ENCODE measurements around the gene FOXL2.

The FOXL2 gene

GRCh38 chr3:138946663-138947494 lies at the start of gene FOXL2, which contains the start of gene FOXL2NB:
Gene FOXL2, minus strand, starts transcription at chr3:138947137. Its CDS starts 415 bp downstream, at chr3:138946722.
Gene FOXL2NB, plus strand, starts transcription at chr3:138947217. Its CDS starts 148 bp downstream, at chr3:138947365.
- DNase-seq, result no peak

GRCh38 chr3:138995706-138996105 lies 48.8 kb upstream of the FOXL2 start:
- DNase-seq, result no peak

- no peak for DNase-seq
These were observed 40.2 kb upstream of the FOXL2 start for GRCh38 chr3:138987181-138987580.

- no peak for DNase-seq
These were observed 39.0 kb upstream of the FOXL2 start for GRCh38 chr3:138985932-138986331.

DNA sequence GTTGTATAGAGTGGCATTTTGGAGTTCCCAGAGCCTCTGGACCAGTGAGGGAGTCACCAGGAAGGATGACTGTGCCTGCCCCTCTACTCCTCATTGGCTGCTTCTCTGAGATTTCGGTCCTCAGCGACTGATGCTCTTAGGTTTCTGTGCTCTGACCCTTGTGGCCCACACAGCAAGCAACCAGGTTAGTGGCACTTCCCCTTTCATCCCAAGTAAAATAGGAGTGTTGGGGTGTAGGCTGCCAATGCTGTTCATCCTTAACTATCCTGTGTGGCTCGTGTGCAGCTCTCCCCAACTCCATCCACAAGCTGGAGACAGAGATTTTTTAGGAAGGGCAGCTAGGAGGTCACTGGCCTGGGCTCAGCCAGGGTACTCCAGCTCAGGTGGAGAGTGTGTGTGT lies 37.9 kb upstream of the FOXL2 start:
- DNase-seq, result no peak

DNA sequence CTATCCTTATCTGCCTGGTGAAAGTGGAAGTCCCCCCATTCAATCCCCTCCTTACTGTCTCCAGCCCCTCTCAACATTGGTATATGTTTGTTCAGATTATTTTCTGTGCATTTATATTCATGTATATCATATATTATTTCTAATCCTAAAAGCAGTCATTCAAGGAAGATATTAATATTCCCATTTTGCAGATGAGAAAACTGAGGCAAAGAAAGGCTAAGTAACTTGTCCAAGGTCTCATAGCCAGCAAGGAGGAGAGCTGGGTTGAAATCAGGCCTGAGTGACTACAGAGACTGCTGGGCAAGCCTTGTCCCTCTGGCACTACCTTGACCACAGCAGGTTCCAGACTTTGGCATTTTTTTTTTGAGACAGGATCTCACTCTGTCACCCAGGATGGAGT lies 29.1 kb upstream of the FOXL2 start:
- DNase-seq, result no peak

DNA sequence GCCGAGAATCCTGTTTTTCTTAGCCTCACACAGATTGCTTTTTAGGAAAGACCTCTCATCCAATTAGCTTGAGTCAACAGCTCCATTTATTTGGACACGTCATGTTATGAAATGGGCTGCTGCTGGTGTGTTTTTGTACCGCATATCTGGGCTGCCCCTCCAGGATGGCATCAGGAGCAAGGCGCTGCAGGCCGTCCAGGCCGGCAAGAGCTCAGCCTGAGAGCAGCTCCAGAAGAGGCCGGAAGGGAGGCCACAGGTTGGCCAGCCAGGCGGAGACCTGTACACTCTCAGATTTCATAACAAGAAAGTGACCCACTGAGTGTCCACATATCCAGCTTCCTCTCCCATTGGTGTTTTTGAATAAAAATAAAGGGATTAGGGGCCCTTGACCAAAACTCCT lies 28.4 kb upstream of the FOXL2 start:
- no peak for DNase-seq

DNA sequence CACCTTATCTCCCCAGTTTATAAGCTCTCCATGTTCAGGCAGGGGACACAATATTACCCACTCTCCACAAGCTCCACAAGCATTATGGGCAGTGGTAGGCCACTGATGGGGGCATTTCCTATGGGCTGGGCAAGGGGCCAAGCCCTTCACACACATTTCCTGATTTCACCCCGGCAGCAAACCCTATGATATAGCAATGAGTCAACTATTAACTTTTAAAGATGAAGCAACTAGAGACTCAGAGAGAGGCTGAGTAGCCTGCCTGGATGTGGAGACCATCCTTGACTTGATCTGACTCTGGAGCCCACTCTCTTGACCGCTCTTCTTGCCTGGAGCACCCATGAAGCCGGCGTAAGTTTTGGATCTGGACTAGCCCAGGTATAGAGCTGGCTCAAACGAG lies 27.5 kb upstream of the FOXL2 start:
- DNase-seq, result no peak

GRCh38 chr3:138972941-138973340 lies 26.0 kb upstream of the FOXL2 start:
- DNase-seq, result no peak

DNA sequence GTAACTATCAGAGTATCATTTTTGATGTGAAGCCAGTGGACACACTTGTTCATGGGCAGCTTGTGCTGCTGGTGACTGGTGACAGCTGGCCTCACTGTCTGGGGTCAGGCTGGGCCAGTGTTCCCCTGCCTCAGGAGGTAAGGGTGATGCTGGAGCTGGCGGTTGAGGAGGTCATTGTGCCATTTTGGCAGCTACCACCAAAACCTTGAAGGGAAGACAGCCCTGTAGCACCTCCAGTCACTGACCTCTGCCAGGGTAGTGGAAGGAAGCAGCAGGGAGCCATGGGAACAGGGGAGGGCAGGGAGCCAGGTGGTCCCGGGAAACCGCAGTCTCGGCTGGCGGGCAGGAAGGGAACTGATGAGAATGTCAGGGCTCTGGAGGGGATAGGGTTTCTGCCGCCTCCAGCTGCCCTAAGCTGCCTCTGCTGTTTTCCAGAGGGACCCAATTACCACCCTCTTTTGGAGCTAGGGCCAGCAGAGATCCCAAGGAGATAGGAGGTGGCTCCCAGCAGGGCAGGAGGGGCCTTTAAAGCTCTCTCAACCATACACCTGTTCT lies 24.9 kb upstream of the FOXL2 start:
- DNase-seq, result no peak

DNA sequence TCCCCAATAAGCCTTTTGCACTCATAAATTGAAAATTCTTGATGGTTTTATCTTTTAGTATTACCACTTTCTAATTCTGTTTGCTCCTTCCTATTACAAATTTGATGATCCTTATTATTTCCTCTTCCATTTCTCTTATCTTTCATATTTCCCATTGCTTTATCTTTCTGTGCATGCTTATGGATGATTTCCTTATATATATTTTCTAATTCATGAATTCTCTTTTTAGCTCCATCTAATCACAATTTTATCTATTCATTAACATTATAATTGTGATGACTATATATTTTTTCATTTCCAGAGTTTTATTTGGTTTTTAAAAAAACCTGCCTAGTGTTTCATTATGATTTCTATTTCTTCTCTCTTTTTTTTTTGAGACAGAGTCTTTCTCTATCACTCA lies 18.0 kb upstream of the FOXL2 start:
- no peak for DNase-seq

- DNase-seq, result no peak
These were observed 17.3 kb upstream of the FOXL2 start for GRCh38 chr3:138964264-138964663.

DNA sequence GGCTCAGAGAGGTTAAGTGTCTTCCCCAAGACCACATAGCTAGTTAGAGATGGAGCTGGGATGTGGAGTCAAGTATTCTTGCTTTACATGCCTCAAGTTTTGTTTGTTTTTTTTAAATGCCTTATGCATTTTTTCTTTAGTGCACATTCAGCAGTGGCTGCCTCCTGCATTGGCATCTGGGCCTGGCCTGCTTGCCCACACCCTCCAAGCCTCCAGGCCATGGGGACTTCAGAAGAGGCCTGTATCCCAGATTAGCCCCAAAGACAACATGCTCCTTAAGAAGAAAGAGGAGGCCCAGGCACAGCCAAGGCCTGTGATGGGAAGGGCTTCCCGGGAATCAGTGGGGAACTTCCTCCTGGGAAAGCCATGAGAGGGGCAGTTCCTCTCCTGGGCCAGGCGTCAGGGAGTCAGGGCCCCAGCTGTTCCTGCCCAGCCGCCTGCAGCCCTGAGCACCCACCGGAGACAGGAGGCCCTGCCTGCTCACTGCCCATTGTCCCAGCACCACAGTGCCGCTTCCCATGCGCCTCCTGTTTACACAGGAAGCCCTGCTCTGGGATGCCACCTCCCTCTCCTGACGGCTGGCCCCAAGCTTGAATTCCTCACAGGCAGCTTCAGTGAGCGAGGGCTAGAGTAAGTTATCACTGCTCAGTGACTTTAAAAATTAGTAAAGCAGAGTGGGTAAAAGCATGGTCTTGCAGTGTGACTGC lies 16.1 kb upstream of the FOXL2 start:
- DNase-seq, result no peak

GRCh38 chr3:138960417-138960852 lies 13.5 kb upstream of the FOXL2 start:
- no peak for DNase-seq

GRCh38 chr3:138950701-138951100 lies 3.8 kb upstream of the FOXL2 start:
- no peak for DNase-seq

DNA sequence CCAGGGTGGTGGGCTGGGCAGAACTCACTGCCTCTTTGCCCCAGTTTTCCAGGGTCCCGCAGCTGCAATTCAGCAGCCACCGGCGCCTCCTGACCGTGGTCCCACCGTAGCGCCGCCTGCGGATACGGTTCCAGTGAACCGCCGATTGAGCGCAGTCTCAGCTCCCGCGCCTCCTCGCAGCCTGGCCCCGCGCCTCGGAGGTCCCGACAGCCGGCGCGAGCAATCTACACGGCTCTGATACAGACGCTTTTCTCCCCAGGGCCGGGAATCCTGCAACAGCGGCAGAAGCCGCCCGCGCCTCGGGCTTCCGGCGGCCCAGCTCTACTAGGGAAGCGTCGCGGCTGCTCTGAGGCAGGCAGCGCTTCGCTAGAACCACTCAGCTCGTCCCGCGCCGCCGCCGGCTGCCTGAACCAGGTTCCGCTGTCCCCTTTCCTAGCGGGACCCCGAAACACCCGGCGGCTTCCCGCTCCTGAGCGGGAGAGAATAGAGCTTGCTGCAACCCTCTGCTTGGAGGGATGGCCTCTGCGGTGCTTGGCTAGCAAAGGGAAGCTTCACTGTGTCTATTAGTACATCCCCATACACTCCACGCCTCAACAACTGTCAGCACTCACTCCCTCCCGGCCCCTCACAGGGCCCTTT lies 3.2 kb upstream of the FOXL2 start:
- no peak for DNase-seq

GRCh38 chr3:138949445-138950005 lies 2.6 kb upstream of the FOXL2 start:
- no peak for DNase-seq

DNA sequence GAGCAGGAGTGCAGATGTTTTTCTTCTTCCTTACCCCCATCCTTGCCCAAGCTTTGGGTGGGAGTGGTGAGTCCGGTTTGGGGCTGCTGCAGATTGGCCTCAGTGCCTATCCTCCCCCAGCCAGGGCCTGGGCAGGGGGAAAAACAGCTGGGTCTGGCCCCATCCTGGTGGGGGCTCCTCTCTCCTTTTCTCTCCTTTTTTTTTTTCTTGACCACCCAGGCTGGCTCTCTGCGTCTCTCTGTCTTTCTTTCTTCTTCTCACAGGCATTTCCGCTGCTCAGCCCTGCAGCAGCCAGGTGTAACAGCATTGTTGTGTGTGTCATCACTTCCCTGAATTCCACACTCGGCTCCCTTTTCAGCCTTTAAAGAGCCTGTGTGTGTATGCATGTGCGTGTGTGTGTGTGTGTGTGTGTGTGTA lies 2.1 kb upstream of the FOXL2 start:
- DNase-seq, result no peak

DNA sequence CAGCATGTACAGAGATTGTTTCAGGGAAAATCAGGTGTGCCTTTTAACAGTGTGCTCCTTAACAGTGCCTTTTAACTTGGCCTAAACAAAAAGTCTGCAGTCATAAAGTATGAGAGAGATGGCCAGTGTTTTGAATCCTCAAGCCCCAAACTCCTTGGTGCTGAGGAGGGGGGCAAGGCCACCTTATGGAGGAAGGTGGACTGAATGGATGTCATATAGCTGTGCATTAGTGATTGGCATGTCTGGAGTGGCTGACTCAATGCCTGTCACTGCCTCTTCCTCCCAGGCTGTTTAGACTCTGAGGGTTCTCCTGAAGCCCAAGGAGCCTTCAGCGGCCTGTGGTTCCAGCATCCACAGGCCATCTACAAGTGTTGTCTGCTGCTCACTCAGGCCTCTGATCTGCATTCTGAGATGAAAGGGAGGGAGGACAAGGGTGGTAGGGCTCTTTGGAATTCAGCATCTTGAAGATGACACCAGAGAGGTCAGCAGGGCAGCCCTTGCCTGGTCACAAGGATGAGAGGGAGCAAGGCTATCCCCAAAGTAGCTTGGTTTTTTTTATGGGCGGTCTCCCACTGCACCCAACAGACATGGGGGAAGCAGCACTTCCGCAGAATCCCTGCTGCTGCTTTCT lies 1.5 kb upstream of the FOXL2 start:
- no peak for DNase-seq

- no peak for DNase-seq
These were observed 671 bp upstream of the FOXL2 start for GRCh38 chr3:138947495-138948121.

GRCh38 chr3:138945709-138946662 lies 951 bp downstream of the FOXL2 start:
- no peak for DNase-seq

Measured in NCI-H2029 treated with DMSO at 0.1 percent for 48 hours (cell line).